SKM-1 (cell line): ENCODE results near the gene BARX1.
"Not testable (repeated sequence)": the region's sequence is repeated elsewhere in the genome, so short reads cannot be mapped to it uniquely, and the experiment has no call there.

Experiments
- DNase-seq: peaks from one replicate; lab custom pipeline; 2025; ENCODE audit not compliant: unreplicated experiment; lab: John Stamatoyannopoulos, UW

BARX1 gene

GRCh38 chr9:93955111-93955980, at the start of gene BARX1:
Gene BARX1, minus strand, starts transcription at chr9:93955355. Its CDS starts 209 bp downstream, at chr9:93955146.
- no peak for DNase-seq

DNA sequence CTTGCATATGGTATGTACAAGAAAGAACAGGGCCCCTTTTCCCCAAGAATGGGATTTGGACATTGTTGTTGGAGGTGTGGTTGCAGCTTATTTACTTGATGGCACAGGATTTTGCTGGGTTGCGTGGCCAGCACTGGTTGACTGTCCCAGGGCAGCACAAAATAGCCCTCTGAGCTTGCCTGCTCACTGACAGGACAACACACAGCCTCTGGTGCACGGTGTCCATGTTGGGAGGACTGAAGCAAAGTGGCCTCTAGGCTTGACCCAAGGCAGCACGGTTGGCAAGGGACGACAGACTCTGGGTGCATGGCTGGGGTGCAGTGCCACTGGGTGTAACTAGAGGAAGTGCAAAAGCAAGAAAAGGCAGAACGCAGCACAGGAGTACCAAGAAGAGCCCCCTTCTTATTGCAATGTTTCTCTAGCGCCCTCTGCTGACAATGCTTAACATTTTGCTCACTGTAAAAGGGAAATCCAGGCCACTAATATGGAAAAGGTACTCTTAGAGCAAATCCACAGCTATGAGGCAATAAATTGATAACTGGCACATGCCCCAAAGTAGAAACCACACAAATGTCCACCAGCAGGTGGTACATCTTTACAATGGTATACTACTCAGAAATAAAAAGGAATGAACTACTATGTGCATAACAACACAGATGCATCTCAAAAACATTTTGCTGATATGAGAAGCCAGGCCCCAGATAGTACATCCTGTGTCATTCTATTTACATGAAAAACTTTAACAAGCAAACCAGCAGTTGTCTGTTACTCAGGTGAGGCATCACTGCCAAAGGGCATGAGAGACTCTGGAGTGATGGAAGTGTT, 47.4 kb upstream of the BARX1 start:
- DNase-seq = peak; percentile 31

DNA sequence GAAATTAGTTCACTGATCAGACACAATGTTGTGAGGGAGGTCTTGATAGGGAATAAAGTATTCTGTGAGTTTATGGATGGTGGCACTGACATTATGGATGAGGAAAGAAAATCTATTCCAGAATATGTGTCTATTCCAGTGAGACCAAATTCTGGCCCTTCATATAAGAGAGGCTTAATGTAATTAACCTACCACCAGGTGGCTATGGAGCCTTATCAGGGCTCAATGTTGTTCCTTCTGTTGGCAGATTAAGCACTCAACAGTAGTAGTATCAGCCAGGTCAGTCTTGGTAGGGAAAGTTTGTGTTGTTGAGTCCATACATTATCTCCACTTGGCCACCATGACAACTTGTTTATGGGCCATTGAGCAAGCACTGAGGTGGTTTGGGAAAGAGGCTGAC, 41.7 kb upstream of the BARX1 start:
- DNase-seq = no peak

GRCh38 chr9:93996367-93996766, 41.2 kb upstream of the BARX1 start:
- DNase-seq = no peak

DNA sequence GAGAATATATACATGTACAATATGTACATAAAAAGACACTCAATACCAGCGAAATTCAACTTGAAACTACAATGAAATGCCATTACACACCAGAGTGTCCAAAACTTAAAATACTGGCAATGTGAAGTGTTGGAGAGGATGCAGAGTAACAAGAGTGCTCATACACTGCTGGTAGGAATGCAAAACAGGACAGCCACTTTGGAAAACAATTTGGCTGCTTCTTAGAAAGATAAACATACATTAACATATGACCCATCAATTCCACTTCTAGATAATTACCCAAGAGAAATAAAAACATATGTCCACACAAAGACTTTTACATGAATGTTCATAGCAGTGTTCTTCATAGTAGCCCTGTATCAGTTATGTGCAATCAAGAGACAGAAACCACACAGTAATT, 39.4 kb upstream of the BARX1 start:
- no peak for DNase-seq

GRCh38 chr9:93994132-93994531, 39.0 kb upstream of the BARX1 start:
- no peak for DNase-seq

DNA sequence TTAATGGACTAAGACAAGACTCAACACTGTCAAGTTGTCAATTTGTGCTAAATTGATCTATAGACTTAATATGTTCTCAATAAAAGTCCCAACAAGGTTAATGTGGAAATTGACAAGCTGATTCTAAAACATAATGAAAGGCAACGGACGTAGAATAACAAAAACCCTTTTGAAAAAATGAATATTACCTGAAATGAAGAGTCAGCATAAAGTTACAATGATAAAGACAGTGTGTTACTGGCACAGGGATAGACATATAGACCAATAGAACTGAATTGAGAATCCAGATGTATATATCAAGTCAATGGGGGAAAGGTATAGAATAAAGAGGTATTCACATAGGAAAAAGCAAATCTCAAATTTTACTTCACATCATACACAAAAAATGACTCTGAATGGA, 37.7 kb upstream of the BARX1 start:
- DNase-seq = no peak

DNA sequence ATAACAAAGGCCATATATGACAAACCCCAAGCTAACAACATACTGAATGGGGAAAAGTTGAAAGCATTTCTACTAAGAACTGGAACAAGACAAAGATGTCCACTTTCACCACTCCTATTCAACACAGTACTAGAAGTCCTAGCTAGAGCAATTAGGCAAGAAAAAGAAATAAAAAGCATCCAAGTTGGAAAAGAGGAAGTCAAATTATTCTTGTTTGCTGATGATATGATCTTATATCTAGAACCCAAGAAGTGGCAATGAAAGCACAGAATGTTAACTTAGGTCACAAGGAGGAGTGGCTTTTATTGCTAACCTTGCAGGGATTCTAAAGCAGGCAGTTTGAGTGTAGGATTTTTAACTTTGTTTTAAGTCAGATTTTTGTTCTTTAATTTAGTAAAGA, 35.3 kb upstream of the BARX1 start:
- no peak for DNase-seq

- DNase-seq = no peak
Observed at GRCh38 chr9:93988056-93988455, 32.9 kb upstream of the BARX1 start.

DNA sequence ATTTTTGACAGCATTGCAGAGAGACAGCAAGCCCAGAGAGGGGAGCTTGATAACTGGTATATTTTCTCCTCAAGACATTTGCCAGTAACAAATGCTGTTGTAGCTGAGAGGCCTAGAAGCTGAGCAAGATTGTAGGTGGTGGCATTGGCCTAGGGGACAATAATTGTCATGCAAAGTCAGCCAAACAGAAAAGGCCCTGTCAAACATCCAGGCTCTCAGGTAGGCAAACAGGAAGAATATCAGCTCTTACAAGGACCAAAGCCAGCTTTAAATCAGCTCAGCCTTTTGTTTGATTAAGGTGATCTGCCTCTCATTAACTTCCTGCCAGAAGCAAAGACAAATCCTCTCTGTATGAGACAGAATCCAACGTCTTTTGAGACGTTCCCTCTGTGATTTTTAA, 29.7 kb upstream of the BARX1 start:
- DNase-seq = no peak

GRCh38 chr9:93983875-93984274, 28.7 kb upstream of the BARX1 start:
- DNase-seq = no peak

DNA sequence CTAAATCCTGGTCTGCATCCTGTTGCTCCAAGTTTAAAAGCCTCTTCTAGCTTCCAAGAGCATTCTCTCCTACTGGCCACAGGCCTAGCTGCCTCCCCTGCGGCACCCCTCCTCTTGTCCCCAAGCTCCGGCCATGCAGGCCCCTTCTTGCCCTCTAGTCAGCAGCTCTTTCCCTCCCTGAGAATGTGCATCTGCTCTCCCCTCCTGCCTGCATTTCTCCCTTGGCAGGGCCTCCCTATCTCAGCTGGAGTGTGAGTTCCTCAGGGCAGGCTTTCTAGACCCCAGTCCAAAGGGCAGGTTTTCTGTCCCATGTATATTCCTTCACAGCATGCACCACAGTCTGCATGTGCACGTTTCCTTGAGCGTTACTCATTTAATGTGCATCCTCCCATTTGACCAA, 24.6 kb upstream of the BARX1 start:
- DNase-seq = no peak

GRCh38 chr9:93978551-93978950, 23.4 kb upstream of the BARX1 start:
- no peak for DNase-seq

DNA sequence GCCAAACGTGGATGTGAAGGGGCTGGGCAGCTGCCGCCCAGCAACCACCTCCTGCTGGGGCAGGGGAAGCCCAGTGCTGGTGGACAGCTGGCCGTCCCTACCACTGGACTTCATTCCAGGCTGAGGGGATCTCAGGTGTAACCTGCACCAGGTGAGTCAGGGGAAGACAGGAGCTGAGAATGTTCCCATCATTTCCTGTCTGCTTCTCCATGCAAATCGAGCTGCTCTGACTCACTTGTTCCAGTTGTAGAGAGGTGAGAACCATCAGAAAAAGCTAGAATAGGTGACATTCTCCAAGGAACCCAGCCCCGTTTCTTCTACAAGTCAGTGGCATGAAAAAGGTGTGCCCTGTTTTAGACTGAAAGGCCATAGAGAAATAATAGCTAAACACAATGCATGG, 21.8 kb upstream of the BARX1 start:
- DNase-seq = no peak

GRCh38 chr9:93976081-93976480, 20.9 kb upstream of the BARX1 start:
- no peak for DNase-seq

GRCh38 chr9:93975262-93975661, 20.1 kb upstream of the BARX1 start:
- DNase-seq = no peak

DNA sequence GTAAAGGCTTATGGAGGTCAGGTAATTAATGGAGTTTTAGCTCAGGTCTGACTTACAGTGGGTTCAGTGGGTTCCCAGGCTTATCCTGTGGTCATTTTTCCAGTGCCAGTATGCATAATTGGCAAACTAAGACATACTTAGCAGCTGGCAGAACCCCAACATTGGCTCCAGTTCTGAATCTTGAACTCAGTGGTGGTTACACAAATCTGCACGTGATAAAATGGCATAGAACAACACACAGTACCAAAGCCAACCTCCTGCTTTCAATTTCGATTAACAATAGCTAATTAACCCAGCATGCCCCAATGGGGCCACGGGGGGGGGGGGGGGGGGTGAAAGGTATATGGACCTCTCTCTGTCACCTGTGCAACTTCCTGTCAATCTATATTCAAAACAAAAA, 19.0 kb upstream of the BARX1 start:
- DNase-seq = no peak

DNA sequence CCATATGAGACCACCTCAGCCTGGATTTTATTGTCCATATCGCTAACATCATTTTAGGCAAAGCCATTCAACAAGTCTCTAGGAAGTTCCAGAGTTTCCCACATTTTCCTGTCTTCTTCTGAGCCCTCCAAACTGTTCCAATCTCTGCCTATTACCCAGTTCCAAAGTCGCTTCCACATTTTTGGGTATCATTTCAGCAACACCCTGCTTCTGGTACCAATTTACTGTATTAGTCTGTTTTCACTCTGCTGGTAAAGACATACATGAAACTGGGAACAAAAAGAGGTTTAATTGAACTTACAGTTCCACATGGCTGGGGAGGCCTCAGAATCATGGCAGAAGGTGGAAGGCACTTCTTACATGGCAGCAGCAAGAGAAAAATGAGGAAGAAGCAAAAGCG, 17.5 kb upstream of the BARX1 start:
- DNase-seq = not testable (repeated sequence)

DNA sequence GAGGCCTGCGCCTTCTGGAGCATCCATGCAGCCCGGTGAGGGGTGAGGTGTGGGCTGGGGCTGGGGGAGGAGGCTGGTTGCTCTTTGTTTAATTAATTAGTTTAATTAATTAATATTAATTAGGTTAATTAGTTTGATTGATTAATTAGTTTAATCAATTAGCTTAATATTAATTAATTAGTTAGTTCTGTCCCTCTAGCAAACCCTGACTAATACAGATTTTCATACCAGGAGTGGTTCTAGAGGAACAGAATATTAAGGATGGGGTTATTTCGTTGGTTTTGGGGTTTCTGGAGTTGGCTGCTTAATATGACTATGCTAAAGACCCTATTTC, 14.1 kb upstream of the BARX1 start:
- DNase-seq = no peak

GRCh38 chr9:93968451-93969327, 13.5 kb upstream of the BARX1 start:
- no peak for DNase-seq

DNA sequence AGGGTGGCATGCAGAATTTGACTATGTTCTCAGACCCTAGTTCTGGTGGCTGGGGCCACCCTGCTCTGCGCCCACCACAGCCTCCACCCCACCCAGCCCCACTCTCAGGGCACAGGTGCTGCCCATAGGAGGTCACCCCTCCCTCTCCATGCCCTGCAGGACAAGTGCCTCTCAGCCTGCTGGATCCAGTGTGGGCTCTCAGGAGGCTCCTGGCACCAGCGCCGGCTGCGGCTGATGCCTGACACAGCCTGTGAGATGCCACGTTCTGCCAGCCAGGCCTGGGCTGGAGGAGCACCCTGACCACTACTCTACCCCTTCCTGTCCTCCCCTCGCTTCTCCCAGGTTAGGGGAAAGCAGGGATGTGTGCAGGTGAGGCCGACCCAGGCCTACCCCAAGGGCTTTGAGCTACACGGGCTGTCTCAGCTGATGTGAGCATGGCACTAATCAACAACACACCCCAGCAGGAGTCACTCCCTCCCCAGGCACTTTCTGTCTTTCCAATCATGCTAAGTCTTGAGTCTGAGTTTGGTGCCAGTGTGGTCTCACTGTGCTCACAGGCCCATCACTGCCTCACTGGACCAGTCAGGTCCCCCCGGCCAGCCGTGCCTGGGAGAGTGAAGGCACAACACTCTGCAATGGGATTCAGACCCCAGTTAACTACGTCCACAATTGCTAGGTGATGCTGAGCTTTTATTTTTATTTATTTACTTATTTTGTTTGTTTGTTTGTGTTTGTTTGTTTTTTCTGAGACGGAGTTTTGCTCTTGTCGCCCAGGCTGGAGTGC, 12.1 kb upstream of the BARX1 start:
- no peak for DNase-seq
